BLaER1 treated with 17β-estradiol and CSF1 and Interleukin-3, amounts not matched to agents 10 nM and 100 nM (cell line): ENCODE measurements around the gene DIAPH3.

Experiments
- H3K27ac ChIP-seq, 11 experiments: shearing (Covaris generic); formaldehyde crosslinking; 2 replicates each; pipeline ENCODE4 v1.8.1; 2022
- H3K27me3 ChIP-seq, 11 experiments: shearing (Covaris generic); formaldehyde crosslinking; 2 replicates each; pipeline ENCODE4 v1.8.1; 2022
- H3K36me3 ChIP-seq, 11 experiments: shearing (Covaris generic); formaldehyde crosslinking; 2 replicates each; pipeline ENCODE4 v1.8.1; 2022
- H3K4me1 ChIP-seq, 10 experiments: shearing (Covaris generic); formaldehyde crosslinking; 2 replicates each; pipeline ENCODE4 v1.8.1; 2022
- H3K4me2 ChIP-seq, 11 experiments: shearing (Covaris generic); formaldehyde crosslinking; 2 replicates each; pipeline ENCODE4 v1.8.1; 2022
- H3K4me3 ChIP-seq, 10 experiments: shearing (Covaris generic); formaldehyde crosslinking; 2 replicates each; pipeline ENCODE4 v1.8.1; 2022
- H3K9ac ChIP-seq, 11 experiments: shearing (Covaris generic); formaldehyde crosslinking; 2 replicates each; pipeline ENCODE4 v1.8.1; 2022
- H3K9me3 ChIP-seq, 11 experiments: shearing (Covaris generic); formaldehyde crosslinking; replicated peaks in 1 of 11; 2 replicates each; pipeline ENCODE4 v1.8.1; 2022
- H4K20me1 ChIP-seq, 11 experiments: shearing (Covaris generic); formaldehyde crosslinking; 2 replicates each; pipeline ENCODE4 v1.8.1; 2022
- Cebpa-rat ChIP-seq, 11 experiments: shearing (Covaris generic); IDR thresholded peaks; 2 replicates each; pipeline ENCODE4 v1.8.1; 2022

The DIAPH3 gene

GRCh38 chr13:59721926-59722910 is 441.5 kb downstream of the DIAPH3 start:
- no peak overlapping the region for H3K27ac ChIP-seq
- no peak for TF ChIP-seq Cebpa-rat (IDR thresholded peaks at IDR 0.05)
- H3K4me2 ChIP-seq = peak overlapping the region in 10 of 11 experiments; percentile 0 to 51 (median 30); a peak in 12 of 22 replicates
- H3K27me3 ChIP-seq = no peaks in the 10 kb centered on the region
- H3K4me3 ChIP-seq = no peak overlapping the region
- H3K9ac ChIP-seq = no peak overlapping the region
- no peaks in the 10 kb centered on the region for H4K20me1 ChIP-seq
- H3K9me3 ChIP-seq = peaks cover 0 to 4% (median 0%) of the 10 kb centered on the region in 11 experiments; a peak in 1 of 22 replicates
- H3K4me1 ChIP-seq = peaks cover 7 to 11% (median 10%) of the 10 kb centered on the region in 10 experiments; a peak in 19 of 20 replicates
- no peaks in the 10 kb centered on the region for H3K36me3 ChIP-seq

DNA sequence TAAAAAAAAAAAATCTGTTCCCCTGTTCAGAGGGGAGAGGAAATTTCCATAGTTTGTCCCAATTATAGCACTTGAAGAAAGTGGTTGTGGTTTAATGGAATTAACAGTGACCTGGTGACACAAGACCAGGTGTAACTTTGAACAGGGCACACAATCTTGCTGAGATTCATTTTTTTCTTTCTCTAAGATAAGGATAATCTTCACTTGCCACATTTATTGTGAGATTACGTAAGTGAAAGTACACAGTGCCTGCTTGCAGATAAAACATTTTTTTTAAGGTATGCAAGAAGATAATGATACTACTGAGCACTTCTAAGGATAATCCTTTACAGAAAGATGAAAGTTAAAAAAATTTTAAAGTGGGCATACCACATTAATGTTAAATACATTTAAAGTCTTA is 448.1 kb downstream of the DIAPH3 start:
- H3K36me3 ChIP-seq = no peaks in the 10 kb centered on the region
- no peak overlapping the region for H3K4me2 ChIP-seq
- H3K27me3 ChIP-seq = no peaks in the 10 kb centered on the region
- no peaks in the 10 kb centered on the region for H3K4me1 ChIP-seq
- H4K20me1 ChIP-seq = no peaks in the 10 kb centered on the region
- no peak overlapping the region for H3K27ac ChIP-seq
- no peak overlapping the region for H3K4me3 ChIP-seq
- no peak for TF ChIP-seq Cebpa-rat (IDR thresholded peaks at IDR 0.05)
- no peak overlapping the region for H3K9ac ChIP-seq
- no peaks in the 10 kb centered on the region for H3K9me3 ChIP-seq

DNA sequence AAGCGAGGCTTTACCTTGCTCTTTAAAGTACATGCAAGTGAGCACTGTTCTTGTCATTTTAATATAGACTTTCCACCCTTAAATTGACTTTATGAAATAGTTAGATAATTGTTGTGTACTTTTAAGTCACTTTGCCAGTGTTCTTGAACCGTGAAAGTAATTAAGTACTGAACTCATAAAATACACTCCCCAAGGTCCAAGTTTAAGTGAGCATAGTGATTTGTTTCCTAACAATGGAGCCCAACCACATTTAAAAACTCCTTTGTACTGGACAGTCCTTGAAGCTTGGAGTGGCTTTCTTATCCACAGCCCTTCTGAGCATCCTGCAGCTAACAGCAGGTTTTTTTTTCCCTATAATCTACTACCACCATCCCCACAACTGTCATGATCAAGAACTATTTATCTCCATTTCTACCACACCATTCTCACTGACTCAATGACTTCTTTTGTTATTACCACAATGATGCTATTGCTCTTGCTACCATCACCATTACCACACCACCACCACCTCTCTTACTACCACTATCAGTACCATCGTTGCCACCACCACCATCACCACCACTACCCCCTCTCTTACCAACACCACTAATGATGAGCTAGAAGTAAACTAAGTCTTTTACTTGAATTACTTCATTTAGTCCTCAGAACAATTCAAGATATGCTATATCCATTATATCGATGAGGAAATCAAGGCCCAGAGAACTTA is 452.6 kb downstream of the DIAPH3 start:
- no peaks in the 10 kb centered on the region for H3K4me1 ChIP-seq
- no peaks in the 10 kb centered on the region for H3K27me3 ChIP-seq
- no peaks in the 10 kb centered on the region for H4K20me1 ChIP-seq
- no peak overlapping the region for H3K4me3 ChIP-seq
- TF ChIP-seq Cebpa-rat (IDR thresholded peaks at IDR 0.05) = no peak
- H3K9me3 ChIP-seq = no peaks in the 10 kb centered on the region
- no peak overlapping the region for H3K27ac ChIP-seq
- no peak overlapping the region for H3K9ac ChIP-seq
- H3K36me3 ChIP-seq = no peaks in the 10 kb centered on the region
- H3K4me2 ChIP-seq = no peak overlapping the region

- no peaks in the 10 kb centered on the region for H4K20me1 ChIP-seq
- H3K27ac ChIP-seq = no peak overlapping the region
- no peak for TF ChIP-seq Cebpa-rat (IDR thresholded peaks at IDR 0.05)
Measured at GRCh38 chr13:59710416-59710815, 453.3 kb downstream of the DIAPH3 start.

GRCh38 chr13:59706101-59706976 is 457.4 kb downstream of the DIAPH3 start:
- Histone ChIP-seq H3K9ac (no peak overlapping the region), H3K27me3 (no peaks in the 10 kb centered on the region), H4K20me1 (no peaks in the 10 kb centered on the region), H3K4me2 (no peak overlapping the region), H3K4me1 (peaks cover 0 to 6% (median 0%) of the 10 kb centered on the region in 10 experiments; a peak in 2 of 20 replicates), H3K27ac (no peak overlapping the region), H3K4me3 (no peak overlapping the region), H3K9me3 (no peaks in the 10 kb centered on the region), H3K36me3 (no peaks in the 10 kb centered on the region)
- no peak for TF ChIP-seq Cebpa-rat (IDR thresholded peaks at IDR 0.05)

More at GRCh38 chr13:59710416-59710815, 453.3 kb downstream of the DIAPH3 start:
- Histone ChIP-seq H3K36me3 (no peaks in the 10 kb centered on the region), H3K4me2 (no peak overlapping the region), H3K27me3 (no peaks in the 10 kb centered on the region), H3K4me3 (no peak overlapping the region), H3K9ac (no peak overlapping the region), H3K4me1 (no peaks in the 10 kb centered on the region), H3K9me3 (no peaks in the 10 kb centered on the region)

GRCh38 chr13:59702269-59702668 is 461.5 kb downstream of the DIAPH3 start:
- Histone ChIP-seq H3K27ac (no peak overlapping the region), H3K27me3 (no peaks in the 10 kb centered on the region), H3K9ac (no peak overlapping the region), H4K20me1 (no peaks in the 10 kb centered on the region), H3K4me3 (no peak overlapping the region), H3K36me3 (no peaks in the 10 kb centered on the region), H3K4me2 (no peak overlapping the region), H3K4me1 (peaks cover 0 to 10% (median 2%) of the 10 kb centered on the region in 10 experiments; a peak in 6 of 20 replicates), H3K9me3 (no peaks in the 10 kb centered on the region)
- no peak for TF ChIP-seq Cebpa-rat (IDR thresholded peaks at IDR 0.05)

GRCh38 chr13:59701261-59701660 is 462.5 kb downstream of the DIAPH3 start:
- Histone ChIP-seq H3K4me3 (no peak overlapping the region), H3K9me3 (no peaks in the 10 kb centered on the region), H3K27ac (no peak overlapping the region), H3K4me1 (peaks cover 0 to 10% (median 2%) of the 10 kb centered on the region in 10 experiments; a peak in 6 of 20 replicates), H3K36me3 (no peaks in the 10 kb centered on the region), H4K20me1 (no peaks in the 10 kb centered on the region), H3K4me2 (no peak overlapping the region), H3K27me3 (no peaks in the 10 kb centered on the region), H3K9ac (no peak overlapping the region)
- TF ChIP-seq Cebpa-rat (IDR thresholded peaks at IDR 0.05) = no peak

DNA sequence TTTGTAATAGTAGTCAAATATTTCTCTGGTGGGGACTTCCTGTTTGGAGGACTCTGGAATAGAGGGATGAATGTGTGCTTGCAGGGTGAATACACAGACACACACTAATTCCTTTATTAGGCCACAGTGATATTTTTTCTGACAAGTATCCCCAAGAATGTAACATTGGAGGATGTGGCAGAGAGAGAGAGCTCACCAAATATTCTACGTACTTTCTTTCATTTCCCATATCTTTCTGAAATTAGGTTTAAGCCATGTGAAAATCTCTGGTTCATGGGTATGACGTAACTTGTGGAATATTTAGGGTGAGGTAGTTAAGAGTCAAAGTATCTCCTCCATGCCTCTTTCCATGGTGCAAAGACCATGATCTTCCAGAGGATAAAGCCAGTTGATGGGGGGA is 463.4 kb downstream of the DIAPH3 start:
- no peaks in the 10 kb centered on the region for H3K27me3 ChIP-seq
- no peaks in the 10 kb centered on the region for H4K20me1 ChIP-seq
- H3K36me3 ChIP-seq = no peaks in the 10 kb centered on the region
- H3K9ac ChIP-seq = no peak overlapping the region
- TF ChIP-seq Cebpa-rat (IDR thresholded peaks at IDR 0.05) = no peak
- H3K9me3 ChIP-seq = no peaks in the 10 kb centered on the region
- no peak overlapping the region for H3K27ac ChIP-seq
- H3K4me1 ChIP-seq = peaks cover 0 to 10% (median 2%) of the 10 kb centered on the region in 10 experiments; a peak in 6 of 20 replicates
- no peak overlapping the region for H3K4me2 ChIP-seq
- H3K4me3 ChIP-seq = no peak overlapping the region
